Stomach (tissue), 4 donors: Measurements from ENCODE around the gene ARHGAP26.

Source experiments
- CTCF ChIP-seq, 7 experiments: fragments of 450-650 bp in 4 of 7; fragments of 200-600 bp in 3 of 7; sonication (generic) in 3 of 7; IDR thresholded peaks; one replicate each; pipeline ENCODE4 v1.5.1; 2016 to 2019; ENCODE audit warnings: antibody characterized with exemption in 7 of 7, control low read depth in 2 of 7, mild to moderate bottlenecking in 1 of 7
- POLR2A ChIP-seq, 4 donors: fragments of 450-650 bp; IDR thresholded peaks; one replicate each; pipeline ENCODE4 v1.6.1; 2016; ENCODE audit warnings: antibody characterized with exemption in 4 of 4, control low read depth in 2 of 4, mild to moderate bottlenecking in 1 of 4, moderate library complexity in 1 of 4
- POLR2AphosphoS5 ChIP-seq, 3 donors: sonication (generic); formaldehyde crosslinking; IDR thresholded peaks; one replicate each; pipeline ENCODE4 v1.6.1; 2016; ENCODE audit warnings: antibody characterized with exemption in 3 of 3

- TF ChIP-seq CTCF (IDR thresholded peaks at IDR 0.05) (no peak), POLR2A (IDR thresholded peaks at IDR 0.05) (no peak), POLR2AphosphoS5 (IDR thresholded peaks at IDR 0.05) (no peak)
Measured at GRCh38 chr5:143231973-143232812, 462.0 kb downstream of the ARHGAP26 start.
